Endodermal cell (in vitro differentiated cells): Measurements from ENCODE around the gene ROGDI. TPM values are rescaled to one million over a fixed set of nuclear protein-coding genes. Genes with fewer than 3 reads are reported as not detected.

Experiments used
- DNase-seq: peaks from one replicate; pipeline ENCODE4 v3.0.0-alpha.2; 2017
- H3K27ac ChIP-seq: 2 replicates; pipeline ENCODE4 v1.5.1; 2013; ENCODE audit warnings: mild to moderate bottlenecking, low read depth, low read length, moderate library complexity
- H3K27me3 ChIP-seq: 2 replicates; pipeline ENCODE4 v1.6.1; 2013; ENCODE audit warnings: mild to moderate bottlenecking, low read length, moderate library complexity; ENCODE audit not compliant: insufficient read depth, control insufficient read depth, poor library complexity, severe bottlenecking
- H3K36me3 ChIP-seq: 2 replicates; pipeline ENCODE4 v1.7.0; 2013; ENCODE audit warnings: mild to moderate bottlenecking, low read length, moderate library complexity; ENCODE audit not compliant: control insufficient read depth, insufficient read depth
- H3K4me1 ChIP-seq: one replicate; pipeline ENCODE4 v1.7.0; 2013; ENCODE audit warnings: low read length; ENCODE audit not compliant: control insufficient read depth, insufficient read depth
- H3K4me3 ChIP-seq: 2 replicates; pipeline ENCODE4 v1.5.1; 2013; ENCODE audit warnings: mild to moderate bottlenecking, low read length, moderate library complexity
- H3K9ac ChIP-seq: 2 replicates; pipeline ENCODE4 v1.6.1; 2013; ENCODE audit warnings: mild to moderate bottlenecking, low read length, moderate library complexity; ENCODE audit not compliant: poor library complexity, severe bottlenecking; ENCODE audit errors: extremely low read depth
- H3K9me3 ChIP-seq: 2 replicates; pipeline ENCODE4 v1.6.1; 2013; ENCODE audit warnings: mild to moderate bottlenecking, low read length, moderate library complexity; ENCODE audit not compliant: control insufficient read depth
- H3K27ac Mint-ChIP-seq: 2 replicates; pipeline ENCODE4 v1.8.0; 2020; ENCODE audit warnings: mixed read lengths
- H3K27me3 Mint-ChIP-seq: 2 replicates; pipeline ENCODE4 v1.8.0; 2021; ENCODE audit warnings: mild to moderate bottlenecking, mixed read lengths; ENCODE audit not compliant: insufficient read depth
- H3K36me3 Mint-ChIP-seq: 2 replicates; pipeline ENCODE4 v1.8.0; 2020; ENCODE audit warnings: low read depth, mixed read lengths
- H3K4me1 Mint-ChIP-seq: 2 replicates; pipeline ENCODE4 v1.8.0; 2020; ENCODE audit warnings: mixed read lengths
- H3K4me3 Mint-ChIP-seq: 2 replicates; pipeline ENCODE4 v1.8.0; 2020; ENCODE audit warnings: mild to moderate bottlenecking, moderate library complexity, mixed read lengths
- H3K9me3 Mint-ChIP-seq: 2 replicates; pipeline ENCODE4 v1.8.0; 2020; ENCODE audit warnings: mild to moderate bottlenecking, mixed read lengths
- CTCF ChIP-seq: fragments of 200-600 bp; sonication (generic); conservative IDR thresholded peaks from 2 replicates; pipeline ENCODE4 v1.5.0; 2021; ENCODE audit warnings: antibody characterized with exemption, mild to moderate bottlenecking
- WGBS, 2 experiments: methylation state at CpG; one replicate each; pipeline versions ENCODE4 v1.1.5 to v1.1.7; 2013; ENCODE audit warnings: missing lambda C conversion rate in 2 of 2, mixed read lengths in 1 of 2; ENCODE audit not compliant: insufficient coverage in 1 of 2, insufficient read length in 1 of 2; 5-methylcytosine and 5-hydroxymethylcytosine counted together
- total RNA-seq, 2 donors: library from RNA; stranded (reverse); fragmentation: NEBNext Ultra II Directional in 1 of 2; extraction: Animal tissue kit (Norgen Biotek cat#: 25700) in 1 of 2; gene quantifications; 2 replicates in 1 of 2; 3 replicates in 1 of 2; pipeline ENCODE4 v1.2.1, GENCODE V29; 2021

The ROGDI gene
- total RNA-seq, 2 donors from 2014 or later, result 46.2 to 49.0 TPM

- no peak overlapping the region for H3K27ac Mint-ChIP-seq
- no peak for DNase-seq
- H3K4me3 Mint-ChIP-seq, result no peak overlapping the region
- H3K27me3 Mint-ChIP-seq, result no peaks in the 10 kb centered on the region
- H3K36me3 ChIP-seq, result peaks cover 85% of the 10 kb centered on the region
- H3K27me3 ChIP-seq, result no peaks in the 10 kb centered on the region
- H3K27ac ChIP-seq, result no peak overlapping the region
- no peaks in the 10 kb centered on the region for H3K9me3 Mint-ChIP-seq
- 88 to 100% methylated on average over 1 of the region's 1 CpG for WGBS, 2 experiments
- H3K9ac ChIP-seq, result no peak overlapping the region
- no peak overlapping the region for H3K4me3 ChIP-seq
- peaks cover 60% of the 10 kb centered on the region for H3K36me3 Mint-ChIP-seq
- no peaks in the 10 kb centered on the region for H3K9me3 ChIP-seq
- no peaks in the 10 kb centered on the region for H3K4me1 ChIP-seq
- H3K4me1 Mint-ChIP-seq, result no peaks in the 10 kb centered on the region
- no peak for TF ChIP-seq CTCF
Observed at GRCh38 chr16:4833584-4833983, 31.2 kb upstream of the ROGDI start.

DNA sequence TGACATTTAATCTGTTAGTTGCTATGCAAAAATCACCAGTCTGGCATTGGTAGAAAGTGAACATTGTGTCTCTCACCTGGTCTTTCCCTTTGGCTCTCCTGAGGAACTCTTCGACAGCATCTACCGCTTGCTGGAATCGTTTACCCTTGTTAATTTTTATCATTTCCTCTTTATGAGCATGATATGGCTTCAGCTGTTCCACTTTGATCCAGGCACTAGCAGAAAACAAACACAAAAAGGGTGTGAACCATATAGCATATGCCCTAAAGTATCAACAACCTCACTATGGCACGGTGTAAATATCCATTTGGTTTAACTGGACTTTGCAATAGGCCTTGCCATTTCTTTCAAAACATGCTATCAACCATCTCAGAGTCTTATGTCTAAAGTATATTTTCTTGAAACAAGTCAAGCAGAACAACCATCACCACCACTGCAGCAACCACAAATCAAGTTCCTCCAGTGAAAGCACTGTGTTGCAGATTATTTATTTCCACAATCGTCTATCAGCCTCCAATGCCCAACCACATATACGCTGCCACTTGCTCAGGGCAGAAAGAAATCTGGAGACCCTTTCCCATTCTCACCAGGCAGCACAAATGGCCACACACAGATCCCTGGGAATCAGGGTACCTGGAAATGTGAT lies 30.4 kb upstream of the ROGDI start:
- H3K4me3 Mint-ChIP-seq, result no peak overlapping the region
- H3K36me3 ChIP-seq, result peaks cover 82% of the 10 kb centered on the region
- H3K27ac Mint-ChIP-seq, result no peak overlapping the region
- no peaks in the 10 kb centered on the region for H3K27me3 ChIP-seq
- no peaks in the 10 kb centered on the region for H3K4me1 ChIP-seq
- H3K27ac ChIP-seq, result no peak overlapping the region
- no peak for TF ChIP-seq CTCF
- H3K9me3 Mint-ChIP-seq, result no peaks in the 10 kb centered on the region
- DNase-seq, result no peak
- no peaks in the 10 kb centered on the region for H3K9me3 ChIP-seq
- H3K4me3 ChIP-seq, result no peak overlapping the region
- H3K27me3 Mint-ChIP-seq, result no peaks in the 10 kb centered on the region
- H3K36me3 Mint-ChIP-seq, result peaks cover 59% of the 10 kb centered on the region
- H3K9ac ChIP-seq, result no peak overlapping the region
- no peaks in the 10 kb centered on the region for H3K4me1 Mint-ChIP-seq
- WGBS, 2 experiments, result 94 to 100% methylated on average over 6 of the region's 6 CpGs

DNA sequence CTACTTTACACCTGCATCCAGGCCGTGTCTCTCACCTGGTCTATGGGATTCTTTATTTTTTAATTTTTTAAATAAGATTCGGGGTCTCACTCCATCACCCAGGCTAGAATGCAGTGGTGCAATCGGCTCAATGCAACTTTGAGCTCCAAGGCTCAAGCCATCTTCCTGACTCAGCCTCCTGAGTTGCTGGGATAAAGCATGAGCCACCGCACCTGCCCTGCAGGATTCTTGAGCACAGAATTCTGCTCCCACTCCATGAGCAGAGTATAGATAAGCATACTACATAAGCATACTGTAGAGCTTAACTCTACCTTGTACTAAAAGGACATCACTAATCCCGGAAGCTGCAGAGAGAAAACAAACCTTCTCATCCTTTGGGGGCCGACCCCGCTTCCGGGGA lies 29.2 kb upstream of the ROGDI start:
- Mint-ChIP-seq H3K27me3 (no peaks in the 10 kb centered on the region), H3K4me3 (no peak overlapping the region), H3K4me1 (no peaks in the 10 kb centered on the region), H3K36me3 (peaks cover 64% of the 10 kb centered on the region), H3K27ac (no peak overlapping the region), H3K9me3 (no peaks in the 10 kb centered on the region)
- Histone ChIP-seq H3K4me1 (no peaks in the 10 kb centered on the region), H3K27ac (no peak overlapping the region), H3K27me3 (no peaks in the 10 kb centered on the region), H3K36me3 (peaks cover 85% of the 10 kb centered on the region), H3K4me3 (no peak overlapping the region), H3K9ac (no peak overlapping the region), H3K9me3 (no peaks in the 10 kb centered on the region)
- 93 to 95% methylated on average over 8 of the region's 8 CpGs for WGBS, 2 experiments
- no peak for DNase-seq
- TF ChIP-seq CTCF, result no peak
